ENCODE measurements around the gene CTAGE4.
"Not testable (repeated sequence)": the region's sequence is repeated elsewhere in the genome, so short reads cannot be mapped to it uniquely, and the experiment has no call there.

CTAGE4 gene

DNA sequence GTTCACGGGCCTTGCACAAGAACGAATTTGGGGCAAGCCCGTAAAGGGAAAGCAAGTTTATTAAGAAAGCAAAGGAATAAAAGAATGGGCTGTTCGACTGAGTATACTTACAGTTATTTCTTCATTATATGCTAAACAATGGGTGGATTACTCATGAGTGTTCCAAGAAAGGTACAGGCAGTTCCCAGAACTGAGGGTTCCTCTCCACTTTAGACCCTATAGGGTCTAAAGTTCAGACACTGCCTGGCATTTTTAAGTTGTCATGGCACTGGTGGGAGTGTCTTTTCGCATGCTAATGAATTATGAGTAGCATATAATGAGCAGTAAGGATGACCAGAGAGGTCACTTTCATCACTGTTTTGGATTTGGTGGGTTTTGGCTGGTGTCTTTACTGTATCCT lies 22.0 kb downstream of the CTAGE4 start:
- not testable (repeated sequence) for H3K27ac ChIP-seq (replicated peaks; ENCODE audit: low read length); H2AK5ac ChIP-seq (ENCODE audit: low read depth, low read length); H3K9ac ChIP-seq (ENCODE audit: low read depth, low read length, poor library complexity); H3K9me3 ChIP-seq (replicated peaks in 1 of 2; ENCODE audit: control insufficient read depth in 2 of 2, insufficient read depth in 1 of 2, low read depth in 1 of 2, low read length in 2 of 2); H3K23ac ChIP-seq (ENCODE audit: low read depth, low read length, poor library complexity); H4K8ac ChIP-seq (ENCODE audit: low read depth, low read length); H3K4me1 ChIP-seq (ENCODE audit: control insufficient read depth in 2 of 2, insufficient read depth in 1 of 2, low read depth in 1 of 2, low read length in 2 of 2); H4K91ac ChIP-seq (ENCODE audit: low read depth, low read length, poor library complexity); H3K4me2 ChIP-seq (ENCODE audit: insufficient read depth, low read length, poor library complexity, severe bottlenecking); H3K4ac ChIP-seq (ENCODE audit: low read length); H3K79me1 ChIP-seq (ENCODE audit: low read depth, low read length); H3K4me3 ChIP-seq (ENCODE audit: low read length in 2 of 2); H3K14ac ChIP-seq (ENCODE audit: low read length); H3K36me3 ChIP-seq (replicated peaks in 1 of 2; ENCODE audit: control insufficient read depth in 2 of 2, insufficient read depth in 2 of 2, low read length in 2 of 2); DNase-seq (ENCODE audit: low spot score); H3K27me3 ChIP-seq (ENCODE audit: control insufficient read depth in 3 of 3, insufficient read depth in 3 of 3, low read depth in 1 of 3, low read length in 3 of 3); H2BK12ac ChIP-seq (ENCODE audit: low read length); H2BK120ac ChIP-seq (ENCODE audit: low read depth, low read length); H2AFZ ChIP-seq (ENCODE audit: low read length); H3K18ac ChIP-seq (ENCODE audit: low read length); H2BK15ac ChIP-seq (ENCODE audit: low read length); H2BK5ac ChIP-seq (ENCODE audit: low read length)
- no CpG with 5 or more reads among the region's 5 CpGs for WGBS, 2 donors (ENCODE audit: extremely low coverage in 2 of 2, insufficient read length in 2 of 2, insufficient replicate concordance in 1 of 2)

DNA sequence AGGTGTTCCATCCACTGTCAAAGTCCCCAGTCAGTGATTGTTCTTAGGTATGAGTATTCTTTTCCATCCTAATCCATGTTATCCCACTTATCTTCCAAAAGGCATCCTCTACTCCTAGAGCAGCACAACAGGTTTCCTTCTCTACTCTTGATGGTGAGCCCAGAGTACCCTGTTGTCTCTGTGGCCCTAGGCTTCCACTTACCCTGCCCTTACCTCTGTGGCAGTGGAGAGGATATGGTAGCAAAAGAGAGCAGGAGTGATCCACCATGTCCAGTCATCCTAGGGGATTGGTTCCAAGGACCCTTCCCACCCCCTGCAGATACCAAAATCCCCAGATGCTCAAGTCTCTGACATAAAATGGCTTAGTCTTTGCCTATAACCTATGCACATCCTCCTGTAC lies 33.9 kb downstream of the CTAGE4 start:
- not testable (repeated sequence) for H3K18ac ChIP-seq (ENCODE audit: low read length); DNase-seq (ENCODE audit: low spot score); H3K14ac ChIP-seq (ENCODE audit: low read length); H2BK120ac ChIP-seq (ENCODE audit: low read depth, low read length); H2BK15ac ChIP-seq (ENCODE audit: low read length); H3K9ac ChIP-seq (ENCODE audit: low read depth, low read length, poor library complexity); H2AFZ ChIP-seq (ENCODE audit: low read length); H3K36me3 ChIP-seq (replicated peaks in 1 of 2; ENCODE audit: control insufficient read depth in 2 of 2, insufficient read depth in 2 of 2, low read length in 2 of 2); H3K4me2 ChIP-seq (ENCODE audit: insufficient read depth, low read length, poor library complexity, severe bottlenecking); H3K27me3 ChIP-seq (ENCODE audit: control insufficient read depth in 3 of 3, insufficient read depth in 3 of 3, low read depth in 1 of 3, low read length in 3 of 3); H3K79me1 ChIP-seq (ENCODE audit: low read depth, low read length); H3K9me3 ChIP-seq (replicated peaks in 1 of 2; ENCODE audit: control insufficient read depth in 2 of 2, insufficient read depth in 1 of 2, low read depth in 1 of 2, low read length in 2 of 2); H3K27ac ChIP-seq (replicated peaks; ENCODE audit: low read length); H2BK5ac ChIP-seq (ENCODE audit: low read length); H4K8ac ChIP-seq (ENCODE audit: low read depth, low read length); H2AK5ac ChIP-seq (ENCODE audit: low read depth, low read length); H3K23ac ChIP-seq (ENCODE audit: low read depth, low read length, poor library complexity); H3K4me1 ChIP-seq (ENCODE audit: control insufficient read depth in 2 of 2, insufficient read depth in 1 of 2, low read depth in 1 of 2, low read length in 2 of 2); H3K4ac ChIP-seq (ENCODE audit: low read length); H4K91ac ChIP-seq (ENCODE audit: low read depth, low read length, poor library complexity); H3K4me3 ChIP-seq (ENCODE audit: low read length in 2 of 2); H2BK12ac ChIP-seq (ENCODE audit: low read length)

DNA sequence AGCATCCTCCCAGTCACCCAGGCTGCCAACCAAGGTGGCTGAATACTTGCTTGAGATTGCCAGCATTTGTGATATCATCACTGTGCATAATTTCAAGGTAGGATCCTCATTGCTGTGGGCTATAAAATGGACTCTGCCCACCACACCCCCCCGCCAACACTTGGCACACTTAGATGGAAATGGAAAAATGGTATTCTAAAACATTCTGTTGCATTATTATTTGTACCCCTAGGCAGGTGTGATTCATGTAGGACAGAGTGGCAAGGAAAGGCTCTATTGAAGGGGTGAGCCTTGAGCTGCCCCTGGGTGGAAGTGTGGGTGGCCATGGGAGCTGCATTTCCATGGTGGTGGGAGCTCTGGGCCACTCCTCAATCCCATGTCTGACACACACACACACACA lies 35.3 kb downstream of the CTAGE4 start:
- DNase-seq (ENCODE audit: low spot score); H3K4me2 ChIP-seq (ENCODE audit: insufficient read depth, low read length, poor library complexity, severe bottlenecking); H3K4ac ChIP-seq (ENCODE audit: low read length); H3K36me3 ChIP-seq (replicated peaks in 1 of 2; ENCODE audit: control insufficient read depth in 2 of 2, insufficient read depth in 2 of 2, low read length in 2 of 2); H3K9ac ChIP-seq (ENCODE audit: low read depth, low read length, poor library complexity); H2BK120ac ChIP-seq (ENCODE audit: low read depth, low read length); H3K27me3 ChIP-seq (ENCODE audit: control insufficient read depth in 3 of 3, insufficient read depth in 3 of 3, low read depth in 1 of 3, low read length in 3 of 3); H3K4me3 ChIP-seq (ENCODE audit: low read length in 2 of 2); H3K9me3 ChIP-seq (replicated peaks in 1 of 2; ENCODE audit: control insufficient read depth in 2 of 2, insufficient read depth in 1 of 2, low read depth in 1 of 2, low read length in 2 of 2); H3K14ac ChIP-seq (ENCODE audit: low read length); H2AK5ac ChIP-seq (ENCODE audit: low read depth, low read length); H3K79me1 ChIP-seq (ENCODE audit: low read depth, low read length); H4K91ac ChIP-seq (ENCODE audit: low read depth, low read length, poor library complexity); H2BK15ac ChIP-seq (ENCODE audit: low read length); H2BK5ac ChIP-seq (ENCODE audit: low read length); H4K8ac ChIP-seq (ENCODE audit: low read depth, low read length); H3K23ac ChIP-seq (ENCODE audit: low read depth, low read length, poor library complexity); H3K27ac ChIP-seq (replicated peaks; ENCODE audit: low read length); H3K18ac ChIP-seq (ENCODE audit: low read length); H2BK12ac ChIP-seq (ENCODE audit: low read length); H2AFZ ChIP-seq (ENCODE audit: low read length); H3K4me1 ChIP-seq (ENCODE audit: control insufficient read depth in 2 of 2, insufficient read depth in 1 of 2, low read depth in 1 of 2, low read length in 2 of 2): not testable (repeated sequence)
- WGBS, 2 donors (ENCODE audit: extremely low coverage in 2 of 2, insufficient read length in 2 of 2, insufficient replicate concordance in 1 of 2), result no CpG with 5 or more reads among the region's 1 CpG

DNA sequence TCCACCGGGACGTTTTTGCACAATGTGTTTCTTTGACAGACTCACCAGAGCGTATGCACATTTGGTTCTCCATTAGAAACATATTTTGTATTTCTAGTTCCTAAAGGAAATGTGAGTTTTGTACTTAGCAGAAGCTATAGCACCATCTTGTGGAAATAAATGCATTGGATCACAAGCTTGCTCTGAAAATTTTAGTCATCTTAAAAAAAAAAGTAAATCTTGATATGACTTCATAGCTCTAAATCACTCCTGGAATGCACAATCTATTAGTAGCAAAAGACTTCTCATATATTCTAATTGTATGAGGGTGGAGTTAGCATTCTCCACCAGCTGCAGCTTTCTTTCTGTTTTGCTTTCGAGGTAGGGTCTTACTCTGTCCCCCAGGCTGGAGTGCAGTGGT lies 35.9 kb downstream of the CTAGE4 start:
- not testable (repeated sequence) for H2BK12ac ChIP-seq (ENCODE audit: low read length); H3K4me1 ChIP-seq (ENCODE audit: control insufficient read depth in 2 of 2, insufficient read depth in 1 of 2, low read depth in 1 of 2, low read length in 2 of 2); H2BK5ac ChIP-seq (ENCODE audit: low read length); H3K36me3 ChIP-seq (replicated peaks in 1 of 2; ENCODE audit: control insufficient read depth in 2 of 2, insufficient read depth in 2 of 2, low read length in 2 of 2); H3K4ac ChIP-seq (ENCODE audit: low read length); H2BK15ac ChIP-seq (ENCODE audit: low read length); H4K91ac ChIP-seq (ENCODE audit: low read depth, low read length, poor library complexity); H3K79me1 ChIP-seq (ENCODE audit: low read depth, low read length); H3K23ac ChIP-seq (ENCODE audit: low read depth, low read length, poor library complexity); H2BK120ac ChIP-seq (ENCODE audit: low read depth, low read length); H2AFZ ChIP-seq (ENCODE audit: low read length); H4K8ac ChIP-seq (ENCODE audit: low read depth, low read length); H3K14ac ChIP-seq (ENCODE audit: low read length); H2AK5ac ChIP-seq (ENCODE audit: low read depth, low read length); H3K27ac ChIP-seq (replicated peaks; ENCODE audit: low read length); H3K9ac ChIP-seq (ENCODE audit: low read depth, low read length, poor library complexity); H3K4me3 ChIP-seq (ENCODE audit: low read length in 2 of 2); H3K4me2 ChIP-seq (ENCODE audit: insufficient read depth, low read length, poor library complexity, severe bottlenecking); H3K18ac ChIP-seq (ENCODE audit: low read length); H3K9me3 ChIP-seq (replicated peaks in 1 of 2; ENCODE audit: control insufficient read depth in 2 of 2, insufficient read depth in 1 of 2, low read depth in 1 of 2, low read length in 2 of 2); H3K27me3 ChIP-seq (ENCODE audit: control insufficient read depth in 3 of 3, insufficient read depth in 3 of 3, low read depth in 1 of 3, low read length in 3 of 3); DNase-seq (ENCODE audit: low spot score)
- WGBS, 2 donors (ENCODE audit: extremely low coverage in 2 of 2, insufficient read length in 2 of 2, insufficient replicate concordance in 1 of 2), result no CpG with 5 or more reads among the region's 4 CpGs
